ENCODE data around the gene GUCY2F.

The GUCY2F gene

GRCh38 chrX:109398833-109399232 is 83.1 kb downstream of the GUCY2F start:
- H3K36me3 ChIP-seq (ENCODE audit: control insufficient read depth, insufficient read depth, low read length): no peaks in the 10 kb centered on the region
- H3K4me3 ChIP-seq (ENCODE audit: insufficient read depth, low read depth, low read length): no peak overlapping the region
- peaks cover 27% of the 10 kb centered on the region for H3K4me1 ChIP-seq (ENCODE audit: control insufficient read depth, insufficient read depth, low read length)
- no peaks in the 10 kb centered on the region for H3K27me3 ChIP-seq (ENCODE audit: control insufficient read depth, insufficient read depth, low read length, poor library complexity, severe bottlenecking)
- 90 to 95% methylated on average over 2 of the region's 2 CpGs for WGBS, 2 experiments
- H3K9me3 ChIP-seq (ENCODE audit: control insufficient read depth, low read length): no peaks in the 10 kb centered on the region
- H3K27ac ChIP-seq (ENCODE audit: insufficient read depth, low read depth, low read length, poor library complexity, severe bottlenecking): no peak overlapping the region

- Histone ChIP-seq H3K27ac (ENCODE audit: insufficient read depth, low read depth, low read length, poor library complexity, severe bottlenecking) (no peak overlapping the region), H3K9me3 (ENCODE audit: control insufficient read depth, low read length) (no peaks in the 10 kb centered on the region), H3K4me3 (ENCODE audit: insufficient read depth, low read depth, low read length) (no peak overlapping the region), H3K4me1 (ENCODE audit: control insufficient read depth, insufficient read depth, low read length) (peaks cover 24% of the 10 kb centered on the region), H3K36me3 (ENCODE audit: control insufficient read depth, insufficient read depth, low read length) (no peaks in the 10 kb centered on the region), H3K27me3 (ENCODE audit: control insufficient read depth, insufficient read depth, low read length, poor library complexity, severe bottlenecking) (no peaks in the 10 kb centered on the region)
- WGBS, 2 experiments: 84 to 90% methylated on average over 1 of the region's 1 CpG
Observed at GRCh38 chrX:109398061-109398460, 83.8 kb downstream of the GUCY2F start.

GRCh38 chrX:109393859-109394258 is 88.0 kb downstream of the GUCY2F start:
- H3K4me3 ChIP-seq (ENCODE audit: insufficient read depth, low read depth, low read length): no peak overlapping the region
- no peaks in the 10 kb centered on the region for H3K27me3 ChIP-seq (ENCODE audit: control insufficient read depth, insufficient read depth, low read length, poor library complexity, severe bottlenecking)
- no peak overlapping the region for H3K27ac ChIP-seq (ENCODE audit: insufficient read depth, low read depth, low read length, poor library complexity, severe bottlenecking)
- H3K36me3 ChIP-seq (ENCODE audit: control insufficient read depth, insufficient read depth, low read length): no peaks in the 10 kb centered on the region
- WGBS, 2 experiments: 44 to 73% methylated on average over 1 of the region's 1 CpG
- peaks cover 13% of the 10 kb centered on the region for H3K4me1 ChIP-seq (ENCODE audit: control insufficient read depth, insufficient read depth, low read length)
- no peaks in the 10 kb centered on the region for H3K9me3 ChIP-seq (ENCODE audit: control insufficient read depth, low read length)

GRCh38 chrX:109392895-109393294 is 89.0 kb downstream of the GUCY2F start:
- no peak overlapping the region for H3K27ac ChIP-seq (ENCODE audit: insufficient read depth, low read depth, low read length, poor library complexity, severe bottlenecking)
- no peaks in the 10 kb centered on the region for H3K27me3 ChIP-seq (ENCODE audit: control insufficient read depth, insufficient read depth, low read length, poor library complexity, severe bottlenecking)
- H3K4me3 ChIP-seq (ENCODE audit: insufficient read depth, low read depth, low read length): no peak overlapping the region
- WGBS, 2 experiments: 92 to 100% methylated on average over 2 to 4 of the region's 5 CpGs
- H3K36me3 ChIP-seq (ENCODE audit: control insufficient read depth, insufficient read depth, low read length): no peaks in the 10 kb centered on the region
- H3K9me3 ChIP-seq (ENCODE audit: control insufficient read depth, low read length): no peaks in the 10 kb centered on the region
- H3K4me1 ChIP-seq (ENCODE audit: control insufficient read depth, insufficient read depth, low read length): peaks cover 6% of the 10 kb centered on the region

- Histone ChIP-seq H3K27me3 (ENCODE audit: control insufficient read depth, insufficient read depth, low read length, poor library complexity, severe bottlenecking) (no peaks in the 10 kb centered on the region), H3K9me3 (ENCODE audit: control insufficient read depth, low read length) (no peaks in the 10 kb centered on the region), H3K27ac (ENCODE audit: insufficient read depth, low read depth, low read length, poor library complexity, severe bottlenecking) (no peak overlapping the region), H3K4me1 (ENCODE audit: control insufficient read depth, insufficient read depth, low read length) (no peaks in the 10 kb centered on the region), H3K4me3 (ENCODE audit: insufficient read depth, low read depth, low read length) (no peak overlapping the region), H3K36me3 (ENCODE audit: control insufficient read depth, insufficient read depth, low read length) (no peaks in the 10 kb centered on the region)
- WGBS, 2 experiments: 89 to 94% methylated on average over 2 of the region's 2 CpGs
Observed at GRCh38 chrX:109390556-109390955, 91.3 kb downstream of the GUCY2F start.

GRCh38 chrX:109389917-109390316 is 92.0 kb downstream of the GUCY2F start:
- WGBS, 2 experiments: no CpG with 5 or more reads among the region's 1 CpG
- Histone ChIP-seq H3K36me3 (ENCODE audit: control insufficient read depth, insufficient read depth, low read length) (no peaks in the 10 kb centered on the region), H3K27me3 (ENCODE audit: control insufficient read depth, insufficient read depth, low read length, poor library complexity, severe bottlenecking) (no peaks in the 10 kb centered on the region), H3K4me1 (ENCODE audit: control insufficient read depth, insufficient read depth, low read length) (no peaks in the 10 kb centered on the region), H3K9me3 (ENCODE audit: control insufficient read depth, low read length) (no peaks in the 10 kb centered on the region), H3K4me3 (ENCODE audit: insufficient read depth, low read depth, low read length) (no peak overlapping the region), H3K27ac (ENCODE audit: insufficient read depth, low read depth, low read length, poor library complexity, severe bottlenecking) (no peak overlapping the region)

- Histone ChIP-seq H3K4me3 (ENCODE audit: insufficient read depth, low read depth, low read length) (no peak overlapping the region), H3K27ac (ENCODE audit: insufficient read depth, low read depth, low read length, poor library complexity, severe bottlenecking) (no peak overlapping the region), H3K27me3 (ENCODE audit: control insufficient read depth, insufficient read depth, low read length, poor library complexity, severe bottlenecking) (no peaks in the 10 kb centered on the region), H3K4me1 (ENCODE audit: control insufficient read depth, insufficient read depth, low read length) (no peaks in the 10 kb centered on the region), H3K9me3 (ENCODE audit: control insufficient read depth, low read length) (no peaks in the 10 kb centered on the region), H3K36me3 (ENCODE audit: control insufficient read depth, insufficient read depth, low read length) (no peaks in the 10 kb centered on the region)
- WGBS, 2 experiments: 31 to 53% methylated on average over 1 to 2 of the region's 3 CpGs
Observed at GRCh38 chrX:109384699-109385098, 97.2 kb downstream of the GUCY2F start.

- Histone ChIP-seq H3K27ac (ENCODE audit: insufficient read depth, low read depth, low read length, poor library complexity, severe bottlenecking) (no peak overlapping the region), H3K9me3 (ENCODE audit: control insufficient read depth, low read length) (no peaks in the 10 kb centered on the region), H3K4me1 (ENCODE audit: control insufficient read depth, insufficient read depth, low read length) (no peaks in the 10 kb centered on the region), H3K36me3 (ENCODE audit: control insufficient read depth, insufficient read depth, low read length) (no peaks in the 10 kb centered on the region), H3K4me3 (ENCODE audit: insufficient read depth, low read depth, low read length) (no peak overlapping the region), H3K27me3 (ENCODE audit: control insufficient read depth, insufficient read depth, low read length, poor library complexity, severe bottlenecking) (no peaks in the 10 kb centered on the region)
- 96 to 98% methylated on average over 3 to 4 of the region's 4 CpGs for WGBS, 2 experiments
Observed at GRCh38 chrX:109382332-109382731, 99.6 kb downstream of the GUCY2F start.

GRCh38 chrX:109378281-109378680 is 103.6 kb downstream of the GUCY2F start:
- H3K9me3 ChIP-seq (ENCODE audit: control insufficient read depth, low read length): no peaks in the 10 kb centered on the region

GRCh38 chrX:109374262-109374960 is 107.5 kb downstream of the GUCY2F start:
- Histone ChIP-seq H3K9me3 (ENCODE audit: control insufficient read depth, low read length) (no peaks in the 10 kb centered on the region), H3K4me3 (ENCODE audit: insufficient read depth, low read depth, low read length) (no peak overlapping the region), H3K36me3 (ENCODE audit: control insufficient read depth, insufficient read depth, low read length) (no peaks in the 10 kb centered on the region), H3K27me3 (ENCODE audit: control insufficient read depth, insufficient read depth, low read length, poor library complexity, severe bottlenecking) (no peaks in the 10 kb centered on the region), H3K4me1 (ENCODE audit: control insufficient read depth, insufficient read depth, low read length) (no peaks in the 10 kb centered on the region), H3K27ac (ENCODE audit: insufficient read depth, low read depth, low read length, poor library complexity, severe bottlenecking) (no peak overlapping the region)
- WGBS, 2 experiments: 78 to 84% methylated on average over 1 of the region's 1 CpG

More at GRCh38 chrX:109378281-109378680, 103.6 kb downstream of the GUCY2F start:
- H3K4me1 ChIP-seq (ENCODE audit: control insufficient read depth, insufficient read depth, low read length): no peaks in the 10 kb centered on the region
- no peaks in the 10 kb centered on the region for H3K36me3 ChIP-seq (ENCODE audit: control insufficient read depth, insufficient read depth, low read length)
- no peak overlapping the region for H3K27ac ChIP-seq (ENCODE audit: insufficient read depth, low read depth, low read length, poor library complexity, severe bottlenecking)
- whole genome bisulfite sequencing, 2 experiments: 92 to 95% methylated on average over 1 of the region's 1 CpG
- H3K27me3 ChIP-seq (ENCODE audit: control insufficient read depth, insufficient read depth, low read length, poor library complexity, severe bottlenecking): no peaks in the 10 kb centered on the region
- no peak overlapping the region for H3K4me3 ChIP-seq (ENCODE audit: insufficient read depth, low read depth, low read length)

All from ectodermal cell (in vitro differentiated cells).